ENCODE results near the gene VRK2.
"Not testable (repeated sequence)": the region's sequence is repeated elsewhere in the genome, so short reads cannot be mapped to it uniquely, and the experiment has no call there.

The VRK2 gene

GRCh38 chr2:58169845-58170244 is 123.2 kb downstream of the VRK2 start:
- DNase-seq (ENCODE audit: low read depth) = not testable (repeated sequence)

- DNase-seq (ENCODE audit: low read depth) = not testable (repeated sequence)
Observed at GRCh38 chr2:58170334-58170933, 123.8 kb downstream of the VRK2 start.

- not testable (repeated sequence) for DNase-seq (ENCODE audit: low read depth)
Observed at GRCh38 chr2:58171831-58172230, 125.2 kb downstream of the VRK2 start.

- DNase-seq (ENCODE audit: low read depth) = not testable (repeated sequence)
Observed at GRCh38 chr2:58177187-58177586, 130.6 kb downstream of the VRK2 start.

GRCh38 chr2:58180175-58180574 is 133.6 kb downstream of the VRK2 start:
- not testable (repeated sequence) for DNase-seq (ENCODE audit: low read depth)

GRCh38 chr2:58180635-58181034 is 134.0 kb downstream of the VRK2 start:
- DNase-seq (ENCODE audit: low read depth) = no peak

- no peak for DNase-seq (ENCODE audit: low read depth)
Observed at GRCh38 chr2:58182527-58182926, 135.9 kb downstream of the VRK2 start.

- no peak for DNase-seq (ENCODE audit: low read depth)
Observed at GRCh38 chr2:58186501-58186900, 139.9 kb downstream of the VRK2 start.

GRCh38 chr2:58187022-58187421 is 140.4 kb downstream of the VRK2 start:
- not testable (repeated sequence) for DNase-seq (ENCODE audit: low read depth)

GRCh38 chr2:58194458-58194857 is 147.9 kb downstream of the VRK2 start:
- DNase-seq (ENCODE audit: low read depth) = no peak

GRCh38 chr2:58195662-58196061 is 149.1 kb downstream of the VRK2 start:
- DNase-seq (ENCODE audit: low read depth) = no peak

- DNase-seq (ENCODE audit: low read depth) = no peak
Observed at GRCh38 chr2:58197894-58198293, 151.3 kb downstream of the VRK2 start.

- no peak for DNase-seq (ENCODE audit: low read depth)
Observed at GRCh38 chr2:58202404-58202803, 155.8 kb downstream of the VRK2 start.

- no peak for DNase-seq (ENCODE audit: low read depth)
Observed at GRCh38 chr2:58203018-58203417, 156.4 kb downstream of the VRK2 start.

- no peak for DNase-seq (ENCODE audit: low read depth)
Observed at GRCh38 chr2:58204195-58204959, 157.8 kb downstream of the VRK2 start.

GRCh38 chr2:58206785-58207184 is 160.2 kb downstream of the VRK2 start:
- no peak for DNase-seq (ENCODE audit: low read depth)

GRCh38 chr2:58207189-58207588 is 160.6 kb downstream of the VRK2 start:
- DNase-seq (ENCODE audit: low read depth) = no peak
